BJ (cell line): ENCODE data around the gene ZNF862. TPM values are rescaled to one million over a fixed set of nuclear protein-coding genes. Genes with fewer than 3 reads are reported as not detected.

Experiments used
- CTCF ChIA-PET: fragments of 350-600 bp; formaldehyde crosslinking; extraction: SDS; loops from one replicate; lab custom pipeline; 2021; ENCODE audit warnings: antibody characterized with exemption, inconsistent platforms; lab: Yijun Ruan, JAX
- POLR2A ChIA-PET: fragments of 300-600 bp; sonication (Branson Sonifier 250); formaldehyde crosslinking; extraction: SDS; loops from one replicate; lab custom pipeline; 2021; ENCODE audit warnings: antibody characterized with exemption; lab: Charles Lee
- DNase-seq: peaks from one replicate; pipeline ENCODE4 v3.0.0-alpha.2; 2011; ENCODE audit warnings: low read depth
- H3K27me3 ChIP-seq: 2 replicates; pipeline ENCODE4 v1.6.0; 2011; ENCODE audit warnings: low read length; ENCODE audit not compliant: control insufficient read depth, insufficient read depth
- H3K36me3 ChIP-seq: 2 replicates; pipeline ENCODE4 v1.5.1; 2011; ENCODE audit warnings: low read length; ENCODE audit not compliant: control insufficient read depth, insufficient read depth
- H3K4me3 ChIP-seq: 2 replicates; pipeline ENCODE4 v1.5.1; 2011; ENCODE audit warnings: low read depth, mild to moderate bottlenecking, control low read depth, low read length
- CTCF ChIP-seq: IDR thresholded peaks from 2 replicates; pipeline ENCODE4 v1.5.1; 2011; ENCODE audit warnings: low read depth, mild to moderate bottlenecking, control low read depth, inconsistent platforms, low read length, moderate library complexity; ENCODE audit not compliant: insufficient read depth
- polyA plus RNA-seq: library from polyadenylated mRNA; depleted of rRNA; stranded (reverse); fragments of >200 nt; gene quantifications from 2 replicates; pipeline ENCODE4 v1.2.3, GENCODE V29; 2011

ZNF862 gene
- polyA plus RNA-seq, 1 experiment: 20.4 TPM

- ChIA-PET CTCF (interaction anchor here (1.1 to 3.1 kb wide), 4 partner anchors 10 to 237 kb away, joined by 3 to 15 read pairs (median 4); no protein-coding TSS in a partner anchor), POLR2A (no interaction called here)
- no peak for TF ChIP-seq CTCF
- Histone ChIP-seq H3K27me3 (no peaks in the 10 kb centered on the region; the same call in 1 of the 2 replicates), H3K4me3 (no peak overlapping the region), H3K36me3 (no peaks in the 10 kb centered on the region)
- DNase-seq: no peak
Measured at GRCh38 chr7:149808311-149808710, 29.9 kb upstream of the ZNF862 start.

GRCh38 chr7:149809215-149809614, 29.0 kb upstream of the ZNF862 start:
- H3K36me3 ChIP-seq: no peaks in the 10 kb centered on the region
- POLR2A ChIA-PET: no interaction called here
- CTCF ChIA-PET: interaction anchor here (0.8 to 3.1 kb wide), 2 partner anchors 9 to 15 kb away, joined by 3 to 15 read pairs; no protein-coding TSS in a partner anchor
- no peak for DNase-seq
- no peak overlapping the region for H3K4me3 ChIP-seq
- TF ChIP-seq CTCF: no peak
- no peaks in the 10 kb centered on the region; the same call in 1 of the 2 replicates for H3K27me3 ChIP-seq

GRCh38 chr7:149811221-149811620, 27.0 kb upstream of the ZNF862 start:
- ChIA-PET CTCF (no interaction called here), POLR2A (no interaction called here)
- DNase-seq: no peak
- H3K36me3 ChIP-seq: no peaks in the 10 kb centered on the region
- peak; percentile 32 for TF ChIP-seq CTCF
- no peaks in the 10 kb centered on the region; the same call in 1 of the 2 replicates for H3K27me3 ChIP-seq
- H3K4me3 ChIP-seq: no peak overlapping the region

GRCh38 chr7:149811831-149812490, 26.2 kb upstream of the ZNF862 start:
- ChIA-PET POLR2A (no interaction called here), CTCF (interaction anchor here (1.2 kb wide), 1 partner anchor 11 kb away, joined by 4 read pairs; no protein-coding TSS in a partner anchor)
- TF ChIP-seq CTCF: no peak

GRCh38 chr7:149813254-149814035, 24.7 kb upstream of the ZNF862 start:
- no peak for DNase-seq
- Histone ChIP-seq H3K27me3 (no peaks in the 10 kb centered on the region; the same call in 1 of the 2 replicates), H3K4me3 (no peak overlapping the region), H3K36me3 (no peaks in the 10 kb centered on the region)
- POLR2A ChIA-PET: no interaction called here
- no peak for TF ChIP-seq CTCF
- CTCF ChIA-PET: interaction anchor here (1.2 kb wide), 1 partner anchor 10 kb away, joined by 4 read pairs; no protein-coding TSS in a partner anchor

More at GRCh38 chr7:149811831-149812490, 26.2 kb upstream of the ZNF862 start:
- DNase-seq: no peak
- Histone ChIP-seq H3K36me3 (no peaks in the 10 kb centered on the region), H3K27me3 (no peaks in the 10 kb centered on the region; the same call in 1 of the 2 replicates), H3K4me3 (no peak overlapping the region)
